Neural crest cell (in vitro differentiated cells): ENCODE data around the gene GUCD1. TPM values are rescaled to one million over a fixed set of nuclear protein-coding genes. Genes with fewer than 3 reads are reported as not detected.

Source experiments
- DNase-seq: peaks from one replicate; pipeline ENCODE4 v3.0.0; 2021; ENCODE audit warnings: low read depth, mixed read lengths, low spot score
- H3K27ac Mint-ChIP-seq: one replicate; pipeline ENCODE4 v1.8.0; 2021; ENCODE audit warnings: mild to moderate bottlenecking, mixed read lengths; ENCODE audit not compliant: unreplicated experiment
- H3K27me3 Mint-ChIP-seq: 2 replicates; pipeline ENCODE4 v1.8.0; 2021; ENCODE audit warnings: low read depth, mild to moderate bottlenecking, mixed read lengths
- H3K36me3 Mint-ChIP-seq: 2 replicates; pipeline ENCODE4 v1.8.0; 2021; ENCODE audit warnings: low read depth, mild to moderate bottlenecking, mixed read lengths
- H3K4me1 Mint-ChIP-seq: 2 replicates; pipeline ENCODE4 v1.8.0; 2021; ENCODE audit warnings: mixed read lengths
- H3K4me3 Mint-ChIP-seq: one replicate; pipeline ENCODE4 v1.8.0; 2021; ENCODE audit warnings: mild to moderate bottlenecking, mixed read lengths
- H3K9me3 Mint-ChIP-seq: 2 replicates; pipeline ENCODE4 v1.8.0; 2021; ENCODE audit warnings: mixed read lengths
- total RNA-seq: library from RNA; stranded (reverse); gene quantifications from 2 replicates; pipeline ENCODE4 v1.2.1, GENCODE V29; 2021
- TF ChIP-seq, protein P1 (sequence below): fragments of 200-600 bp; sonication (generic); conservative IDR thresholded peaks from 2 replicates; pipeline ENCODE4 v1.5.0; 2021; ENCODE audit warnings: antibody characterized with exemption, mild to moderate bottlenecking

Gene GUCD1
- total RNA-seq, 1 donor from 2014 or later = 94.9 TPM

DNA sequence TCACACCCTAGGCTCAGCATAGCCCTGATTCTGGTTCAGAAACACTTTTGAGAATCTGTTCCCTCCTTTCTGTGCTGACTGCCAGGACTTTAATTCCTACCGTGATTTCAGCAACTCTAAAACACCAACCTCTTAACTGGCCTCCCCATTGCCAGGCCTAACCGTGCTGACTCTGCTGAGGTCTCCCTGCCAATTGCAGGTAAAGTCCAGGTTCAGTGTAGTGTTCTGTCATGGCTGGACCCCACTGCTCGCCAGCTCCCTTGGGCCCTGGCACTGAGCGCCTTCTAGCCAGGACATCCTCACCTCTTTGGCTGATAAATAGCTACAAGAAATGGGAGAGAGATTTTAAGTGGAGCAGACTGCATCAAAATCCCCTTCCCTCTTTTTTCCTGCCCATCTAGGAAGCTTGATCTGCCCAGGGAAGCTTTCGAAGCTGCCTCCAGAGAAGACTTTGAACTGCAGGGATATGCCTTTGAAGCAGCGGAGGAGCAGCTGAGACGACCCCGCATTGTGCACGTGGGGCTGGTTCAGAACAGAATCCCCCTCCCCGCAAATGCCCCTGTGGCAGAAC lies 55.1 kb downstream of the GUCD1 start:
- TF ChIP-seq, protein P1, sequence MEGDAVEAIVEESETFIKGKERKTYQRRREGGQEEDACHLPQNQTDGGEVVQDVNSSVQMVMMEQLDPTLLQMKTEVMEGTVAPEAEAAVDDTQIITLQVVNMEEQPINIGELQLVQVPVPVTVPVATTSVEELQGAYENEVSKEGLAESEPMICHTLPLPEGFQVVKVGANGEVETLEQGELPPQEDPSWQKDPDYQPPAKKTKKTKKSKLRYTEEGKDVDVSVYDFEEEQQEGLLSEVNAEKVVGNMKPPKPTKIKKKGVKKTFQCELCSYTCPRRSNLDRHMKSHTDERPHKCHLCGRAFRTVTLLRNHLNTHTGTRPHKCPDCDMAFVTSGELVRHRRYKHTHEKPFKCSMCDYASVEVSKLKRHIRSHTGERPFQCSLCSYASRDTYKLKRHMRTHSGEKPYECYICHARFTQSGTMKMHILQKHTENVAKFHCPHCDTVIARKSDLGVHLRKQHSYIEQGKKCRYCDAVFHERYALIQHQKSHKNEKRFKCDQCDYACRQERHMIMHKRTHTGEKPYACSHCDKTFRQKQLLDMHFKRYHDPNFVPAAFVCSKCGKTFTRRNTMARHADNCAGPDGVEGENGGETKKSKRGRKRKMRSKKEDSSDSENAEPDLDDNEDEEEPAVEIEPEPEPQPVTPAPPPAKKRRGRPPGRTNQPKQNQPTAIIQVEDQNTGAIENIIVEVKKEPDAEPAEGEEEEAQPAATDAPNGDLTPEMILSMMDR = no peak
- Mint-ChIP-seq H3K4me3 (no peak overlapping the region), H3K27me3 (peaks cover 50% of the 10 kb centered on the region), H3K4me1 (peaks cover 26% of the 10 kb centered on the region), H3K36me3 (no peaks in the 10 kb centered on the region), H3K9me3 (no peaks in the 10 kb centered on the region), H3K27ac (peak overlapping the region; percentile 23)
- DNase-seq = no peak

DNA sequence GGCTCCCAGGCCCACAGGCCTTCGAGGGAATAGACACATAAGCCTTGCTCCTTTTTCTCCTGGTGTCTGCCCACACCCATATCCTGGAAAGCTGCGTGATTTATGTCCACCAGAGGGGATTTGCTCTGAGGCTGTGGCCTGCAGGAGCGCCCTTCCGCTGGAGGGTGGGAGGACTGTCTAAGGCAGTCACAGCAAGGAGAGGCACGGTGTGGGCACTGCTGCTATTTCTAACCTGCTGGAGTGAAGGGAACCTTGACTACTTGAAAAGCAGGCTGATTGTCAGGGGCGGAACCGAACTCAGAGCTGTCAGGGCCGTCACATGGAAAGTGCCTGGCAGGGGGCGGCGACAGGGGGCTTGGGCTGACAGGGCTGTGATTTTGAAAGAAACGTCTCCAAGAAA lies 56.1 kb downstream of the GUCD1 start:
- peaks cover 58% of the 10 kb centered on the region for H3K27me3 Mint-ChIP-seq
- TF ChIP-seq, protein P1 = no peak
- H3K4me3 Mint-ChIP-seq = no peak overlapping the region
- H3K36me3 Mint-ChIP-seq = no peaks in the 10 kb centered on the region
- no peak overlapping the region for H3K27ac Mint-ChIP-seq
- DNase-seq = no peak
- peaks cover 26% of the 10 kb centered on the region for H3K4me1 Mint-ChIP-seq
- H3K9me3 Mint-ChIP-seq = no peaks in the 10 kb centered on the region

DNA sequence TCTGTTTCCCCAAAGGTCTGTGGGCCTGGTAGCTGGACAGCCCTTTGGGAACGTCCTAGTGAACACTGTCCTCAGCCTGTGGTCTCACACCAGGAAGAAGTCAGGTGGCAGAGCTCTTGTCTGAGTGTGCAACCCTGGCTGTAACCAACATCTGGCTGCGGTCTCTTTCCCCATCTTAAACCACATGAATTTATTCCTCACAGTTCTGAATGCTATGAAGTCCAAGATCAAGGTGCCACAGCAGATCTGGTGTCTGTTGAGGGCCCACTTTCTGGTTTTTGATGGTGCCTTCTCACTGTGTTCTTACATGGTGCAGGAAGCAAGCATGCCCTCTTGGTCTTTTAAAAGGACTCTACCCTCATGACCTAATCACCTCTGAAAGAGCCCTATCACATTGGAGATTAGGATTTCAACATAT lies 57.1 kb downstream of the GUCD1 start:
- TF ChIP-seq, protein P1 = no peak
- no peak overlapping the region for H3K4me3 Mint-ChIP-seq
- no peaks in the 10 kb centered on the region for H3K36me3 Mint-ChIP-seq
- H3K27me3 Mint-ChIP-seq = peaks cover 65% of the 10 kb centered on the region
- H3K27ac Mint-ChIP-seq = no peak overlapping the region
- peaks cover 26% of the 10 kb centered on the region for H3K4me1 Mint-ChIP-seq
- no peaks in the 10 kb centered on the region for H3K9me3 Mint-ChIP-seq
- no peak for DNase-seq

DNA sequence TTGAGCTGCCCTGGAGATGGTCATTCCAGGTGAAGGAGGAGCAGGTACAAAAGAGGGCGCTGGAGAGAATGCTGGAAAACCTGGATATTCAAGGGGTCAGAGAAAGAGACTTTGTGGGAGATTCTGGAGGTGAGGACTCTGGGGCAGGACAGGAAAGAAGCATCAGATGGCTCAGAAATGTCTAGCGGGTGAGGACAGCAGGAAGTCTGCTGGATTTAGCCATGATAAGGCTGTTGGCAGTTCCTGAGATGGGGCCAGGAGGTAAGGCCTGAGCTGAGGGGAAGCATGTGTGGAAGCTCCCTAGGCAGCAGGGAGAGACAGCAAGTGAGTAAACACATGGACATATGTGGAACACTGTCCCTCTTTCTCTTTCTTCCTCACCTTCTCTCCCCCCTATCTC lies 58.3 kb downstream of the GUCD1 start:
- peaks cover 20% of the 10 kb centered on the region for H3K4me1 Mint-ChIP-seq
- no peaks in the 10 kb centered on the region for H3K9me3 Mint-ChIP-seq
- peak overlapping the region; percentile 13 for H3K27ac Mint-ChIP-seq
- no peaks in the 10 kb centered on the region for H3K36me3 Mint-ChIP-seq
- no peak for DNase-seq
- peaks cover 74% of the 10 kb centered on the region for H3K27me3 Mint-ChIP-seq
- TF ChIP-seq, protein P1 = no peak
- H3K4me3 Mint-ChIP-seq = no peak overlapping the region

DNA sequence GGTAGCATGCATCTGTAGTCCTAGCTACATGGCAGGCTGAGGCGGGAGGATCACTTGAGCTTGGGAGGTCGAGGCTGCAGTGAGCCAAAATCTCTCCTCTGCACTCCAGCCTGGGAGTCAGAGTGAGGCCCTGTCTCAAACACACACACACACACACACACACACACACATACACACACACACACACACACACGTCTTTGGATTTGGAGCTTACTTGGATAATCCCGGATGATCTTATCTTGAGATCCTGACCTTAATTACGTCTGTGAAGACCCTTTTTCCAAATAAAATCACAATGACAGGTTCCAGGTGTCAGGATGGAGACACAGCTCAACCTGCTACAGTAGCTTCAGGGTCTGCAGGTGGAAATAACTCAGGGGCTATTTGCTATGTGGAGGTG lies 58.7 kb downstream of the GUCD1 start:
- Mint-ChIP-seq H3K4me1 (peaks cover 16% of the 10 kb centered on the region), H3K36me3 (no peaks in the 10 kb centered on the region), H3K9me3 (no peaks in the 10 kb centered on the region), H3K27ac (no peak overlapping the region), H3K4me3 (no peak overlapping the region), H3K27me3 (peaks cover 79% of the 10 kb centered on the region)
- TF ChIP-seq, protein P1 = no peak
- no peak for DNase-seq

DNA sequence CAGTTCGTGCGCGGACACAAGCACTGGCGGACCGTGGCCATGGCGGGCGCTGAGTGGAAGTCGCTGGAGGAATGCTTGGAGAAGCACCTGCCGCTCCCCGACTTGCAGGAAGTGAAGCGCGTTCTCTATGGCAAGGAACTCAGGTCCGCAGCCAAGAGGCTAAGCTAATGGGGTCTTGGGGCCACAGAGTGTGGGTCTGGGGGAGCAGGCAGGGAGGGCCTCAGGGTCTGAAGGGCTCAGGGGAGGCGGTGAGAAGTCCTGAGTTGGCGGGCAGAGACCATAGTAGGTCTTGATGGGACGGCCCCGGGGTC lies 59.6 kb downstream of the GUCD1 start:
- Mint-ChIP-seq H3K9me3 (no peaks in the 10 kb centered on the region), H3K4me3 (no peak overlapping the region), H3K4me1 (peaks cover 6% of the 10 kb centered on the region), H3K27me3 (peaks cover 76% of the 10 kb centered on the region), H3K36me3 (no peaks in the 10 kb centered on the region), H3K27ac (no peak overlapping the region)
- TF ChIP-seq, protein P1 = no peak
- DNase-seq = no peak
